ENCODE data around the gene PSMD1. TPM values are rescaled to one million over a fixed set of nuclear protein-coding genes. Genes with fewer than 3 reads are reported as not detected.

Gene PSMD1
- total and polyA plus RNA-seq, 2 donors (not counting 3 experiments of a cell fraction or from before 2014, with no cell fraction given) = 163 to 209 TPM

DNA sequence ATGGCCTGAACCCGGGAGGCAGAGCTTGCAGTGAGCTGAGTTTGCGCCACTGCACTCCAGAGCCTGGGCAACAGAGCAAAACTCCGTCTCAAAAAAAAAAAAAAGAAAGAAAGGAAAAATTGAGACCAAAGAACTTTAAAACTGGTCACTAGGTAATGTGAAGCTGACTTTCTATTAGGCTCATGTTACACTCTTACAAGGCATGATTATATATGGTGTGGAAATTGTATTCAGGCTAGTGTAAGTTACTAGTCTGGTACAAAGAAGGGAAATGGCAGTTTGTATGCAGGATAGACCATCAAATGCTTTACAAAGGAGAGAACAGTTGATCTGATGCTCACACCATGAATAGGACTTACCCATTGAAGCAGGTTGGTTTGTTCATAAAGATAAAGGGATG, 106.3 kb downstream of the PSMD1 start:
- no peak overlapping the region for H3K4me3 ChIP-seq (replicated peaks in 1 of 3; ENCODE audit: insufficient read depth in 1 of 3, low read depth in 1 of 3, low read length in 3 of 3)
- H3K27me3 ChIP-seq (ENCODE audit: control insufficient read depth in 2 of 2, insufficient read depth in 2 of 2, low read length in 2 of 2) = no peaks in the 10 kb centered on the region
- no peaks in the 10 kb centered on the region for H3K9me3 ChIP-seq (replicated peaks; ENCODE audit: control insufficient read depth, insufficient read depth, low read length)
- no peaks in the 10 kb centered on the region for H4K20me1 ChIP-seq (replicated peaks; ENCODE audit: control insufficient read depth, extremely low read depth, insufficient read depth, low read length)
- CTCF ChIA-PET = interaction anchor here (1.3 kb wide), 2 partner anchors 31 to 52 kb away, joined by 4 to 8 read pairs; no protein-coding TSS in a partner anchor
- peaks cover 49% of the 10 kb centered on the region for H3K4me1 ChIP-seq (ENCODE audit: control insufficient read depth, extremely low read depth, insufficient read depth, low read length)
- BruUV-seq (replicated peaks) = no TSS peak
- H3K27ac ChIP-seq (ENCODE audit: insufficient read depth, low read depth, low read length) = peak overlapping the region; percentile 86
- dilution Hi-C loops (cut with MboI; ENCODE audit: extremely low pct_ligation_motif_present, low sequenced_read_pairs) (no loop called here), intact Hi-C loops (cut with micrococcal nuclease) (loop anchor here (2.0 kb wide), 2 partner anchors 30 to 40 kb away; no protein-coding TSS in a partner anchor)
- POLR2A ChIA-PET = no interaction called here
- DNase-seq (ENCODE audit: low read depth, low spot score) (no peak), FAIRE-seq (no peak)
- no peaks in the 10 kb centered on the region for H3K9me1 ChIP-seq (replicated peaks; ENCODE audit: control insufficient read depth, extremely low read depth, insufficient read depth, low read length)
- peaks cover 5 to 14% of the 10 kb centered on the region in 2 experiments for H3K36me3 ChIP-seq (ENCODE audit: control insufficient read depth in 2 of 2, extremely low read depth in 1 of 2, insufficient read depth in 2 of 2, low read length in 2 of 2)
- TF ChIP-seq JUN (IDR thresholded peaks at IDR 0.05; ENCODE audit: borderline replicate concordance, insufficient read depth, insufficient read length, low read depth) (no peak), MAX (IDR thresholded peaks at IDR 0.05; ENCODE audit: insufficient read depth, insufficient read length) (no peak), POLR2A (IDR thresholded peaks at IDR 0.05; ENCODE audit: low read depth, low read length) (no peak), POLR2AphosphoS5 (IDR thresholded peaks at IDR 0.05; ENCODE audit: insufficient read depth, low read depth, low read length) (no peak), MYC (IDR thresholded peaks at IDR 0.05; ENCODE audit: low read depth, low read length) (no peak), GATA2 (IDR thresholded peaks at IDR 0.05; ENCODE audit: insufficient read depth, insufficient read length, low read depth, low read length) (no peak), FOS (IDR thresholded peaks at IDR 0.05; ENCODE audit: borderline replicate concordance, insufficient read depth, low read length) (no peak), EZH2 (IDR thresholded peaks at IDR 0.05; ENCODE audit: borderline replicate concordance, low read depth, low read length, severe bottlenecking) (no peak)
- TF ChIP-seq, protein P1, sequence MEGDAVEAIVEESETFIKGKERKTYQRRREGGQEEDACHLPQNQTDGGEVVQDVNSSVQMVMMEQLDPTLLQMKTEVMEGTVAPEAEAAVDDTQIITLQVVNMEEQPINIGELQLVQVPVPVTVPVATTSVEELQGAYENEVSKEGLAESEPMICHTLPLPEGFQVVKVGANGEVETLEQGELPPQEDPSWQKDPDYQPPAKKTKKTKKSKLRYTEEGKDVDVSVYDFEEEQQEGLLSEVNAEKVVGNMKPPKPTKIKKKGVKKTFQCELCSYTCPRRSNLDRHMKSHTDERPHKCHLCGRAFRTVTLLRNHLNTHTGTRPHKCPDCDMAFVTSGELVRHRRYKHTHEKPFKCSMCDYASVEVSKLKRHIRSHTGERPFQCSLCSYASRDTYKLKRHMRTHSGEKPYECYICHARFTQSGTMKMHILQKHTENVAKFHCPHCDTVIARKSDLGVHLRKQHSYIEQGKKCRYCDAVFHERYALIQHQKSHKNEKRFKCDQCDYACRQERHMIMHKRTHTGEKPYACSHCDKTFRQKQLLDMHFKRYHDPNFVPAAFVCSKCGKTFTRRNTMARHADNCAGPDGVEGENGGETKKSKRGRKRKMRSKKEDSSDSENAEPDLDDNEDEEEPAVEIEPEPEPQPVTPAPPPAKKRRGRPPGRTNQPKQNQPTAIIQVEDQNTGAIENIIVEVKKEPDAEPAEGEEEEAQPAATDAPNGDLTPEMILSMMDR (IDR thresholded peaks at IDR 0.05; ENCODE audit: extremely low read depth in 1 of 2, insufficient read depth in 1 of 2, low read depth in 1 of 2, low read length in 2 of 2) = no peak
- no peak overlapping the region for H3K4me2 ChIP-seq (ENCODE audit: insufficient read depth, low read length)
- no peaks in the 10 kb centered on the region for H3K79me2 ChIP-seq (ENCODE audit: control insufficient read depth, insufficient read depth, low read length)
- H2AFZ ChIP-seq (ENCODE audit: low read depth, low read length) = no peak overlapping the region
- H3K9ac ChIP-seq (replicated peaks; ENCODE audit: extremely low read depth, insufficient read depth, low read length) = no peak overlapping the region
